Activated effector memory CD4-positive, alpha-beta T cell treated with Interleukin-2 at 50 U/mL for 16 hours (primary cell): Measurements from ENCODE around the gene TMEM269.

Source experiments
- DNase-seq: peaks from one replicate; pipeline ENCODE4 v3.0.0-alpha.2; 2020

The TMEM269 gene, protein sequence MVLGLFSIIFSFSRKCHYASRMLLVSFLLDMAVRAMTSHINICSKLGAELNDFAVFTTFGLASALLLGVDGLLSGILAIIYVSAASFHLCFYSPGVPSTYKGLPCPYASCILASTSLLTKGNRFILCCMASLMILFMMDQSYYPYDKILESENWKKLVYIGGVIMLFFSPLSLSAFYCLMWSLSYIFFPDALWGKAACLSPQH

DNA sequence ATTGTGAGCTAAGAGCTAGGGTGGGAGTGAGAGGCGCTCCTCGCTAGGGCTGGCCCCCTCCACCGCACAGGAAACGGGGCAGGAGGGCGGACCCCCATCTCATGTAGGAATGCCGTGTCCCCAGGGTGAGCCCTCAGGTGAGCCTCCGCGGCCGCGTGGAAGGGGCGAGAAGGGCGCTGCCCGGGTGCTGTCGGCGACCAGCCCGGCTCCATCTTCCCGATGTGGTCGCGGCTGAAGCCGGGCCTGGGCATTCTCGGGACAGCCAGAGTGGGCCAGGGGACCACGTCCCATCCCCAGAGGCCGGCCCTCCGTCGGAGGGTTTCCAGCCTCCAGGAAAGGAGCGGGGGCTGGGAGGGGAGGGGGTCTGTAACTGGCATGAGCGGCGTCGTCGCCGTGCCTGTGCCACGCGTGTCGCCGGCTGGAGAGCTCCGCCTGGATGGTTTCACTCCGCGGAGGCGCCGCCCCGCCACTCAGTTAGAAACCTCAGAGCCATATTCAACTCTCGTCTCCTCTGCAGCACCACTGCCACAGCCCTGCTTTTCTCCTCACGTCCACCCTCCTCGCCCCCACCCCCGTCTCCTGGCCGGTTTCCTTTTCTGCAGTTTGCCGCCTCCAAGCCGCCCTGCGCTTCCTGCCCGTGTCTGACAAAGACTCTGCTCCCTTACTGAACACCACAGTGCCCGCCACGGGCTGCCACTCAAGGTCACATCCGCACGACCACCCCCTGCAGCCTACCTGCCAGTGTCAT, at the start of gene TMEM269:
TSS of gene TMEM269 (plus strand) at position 46 of the 748 bp plus-strand sequence. CDS start 4,903 bp downstream, outside the sequence.
- DNase-seq, result peak; percentile 31

DNA sequence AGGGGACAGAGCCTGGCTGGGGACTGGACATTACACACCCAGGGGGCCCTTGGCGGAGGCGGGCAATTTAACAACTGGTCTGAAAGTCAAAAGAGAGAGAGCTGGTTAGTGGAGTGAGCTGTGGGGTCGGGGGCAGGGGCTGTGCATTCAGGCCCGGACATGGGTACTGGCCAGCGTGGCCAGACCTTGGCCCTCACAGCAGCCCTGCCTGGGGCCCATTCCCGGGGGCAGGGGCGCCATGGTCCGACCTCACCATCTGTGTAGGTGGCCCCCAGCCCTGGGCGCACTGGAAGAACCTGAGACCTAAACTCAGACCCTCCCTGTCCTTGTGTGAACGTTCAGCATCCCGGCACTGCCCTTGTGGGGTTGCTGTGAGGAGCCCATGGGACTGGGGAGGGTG, 49.7 kb upstream of the TMEM269 start:
- DNase-seq, result no peak

DNA sequence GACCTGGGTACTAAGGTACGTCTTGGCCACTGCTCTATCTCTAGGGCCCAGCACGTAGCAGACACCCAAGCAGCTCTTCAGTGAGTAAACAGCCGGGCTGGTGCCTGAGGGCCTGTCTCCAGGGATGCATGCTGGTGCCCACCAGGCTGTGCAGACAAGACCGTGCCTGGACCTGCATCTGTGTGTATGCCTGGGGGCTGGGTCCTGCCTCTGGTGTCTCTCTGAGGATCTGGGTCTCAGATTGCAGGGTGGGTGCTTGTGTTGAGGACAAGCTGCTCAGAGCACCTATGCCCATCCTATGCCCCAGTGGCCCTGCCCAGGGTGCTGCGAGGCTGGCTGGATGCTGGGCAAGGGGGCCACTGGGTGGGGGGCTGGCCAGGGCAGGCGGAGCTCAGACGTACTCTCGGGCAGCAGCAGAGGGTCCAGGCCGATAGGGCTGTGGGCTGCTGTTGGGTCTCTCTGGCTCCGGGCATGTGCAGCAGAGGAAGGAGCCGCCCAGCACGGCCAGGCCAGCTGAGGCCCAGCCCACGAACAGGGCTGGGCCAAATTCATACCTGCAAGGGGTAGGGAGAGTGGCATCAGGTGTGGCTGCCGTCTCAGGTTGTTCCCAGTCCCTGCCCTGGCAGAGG, 49.2 kb upstream of the TMEM269 start:
- DNase-seq, result no peak

DNA sequence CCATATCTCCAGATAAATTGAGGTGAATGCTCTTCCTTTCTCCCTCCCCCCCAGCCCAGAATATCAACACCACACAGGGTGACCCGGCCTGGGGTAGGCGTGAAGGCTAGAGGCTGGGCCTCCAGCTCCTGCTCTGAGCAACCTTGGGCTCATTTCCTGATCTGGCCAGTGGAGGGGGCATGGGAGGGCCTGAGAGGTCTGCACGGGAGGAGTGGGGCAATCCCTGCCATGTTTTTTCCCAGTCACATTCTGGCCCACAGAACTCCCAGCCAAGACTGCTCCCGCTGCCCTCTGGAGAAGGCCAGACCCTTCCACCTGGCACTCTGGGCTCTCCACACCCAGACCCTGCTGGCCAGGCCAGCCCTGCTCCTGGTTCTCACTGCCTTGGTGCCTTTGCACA, 48.6 kb upstream of the TMEM269 start:
- no peak for DNase-seq

DNA sequence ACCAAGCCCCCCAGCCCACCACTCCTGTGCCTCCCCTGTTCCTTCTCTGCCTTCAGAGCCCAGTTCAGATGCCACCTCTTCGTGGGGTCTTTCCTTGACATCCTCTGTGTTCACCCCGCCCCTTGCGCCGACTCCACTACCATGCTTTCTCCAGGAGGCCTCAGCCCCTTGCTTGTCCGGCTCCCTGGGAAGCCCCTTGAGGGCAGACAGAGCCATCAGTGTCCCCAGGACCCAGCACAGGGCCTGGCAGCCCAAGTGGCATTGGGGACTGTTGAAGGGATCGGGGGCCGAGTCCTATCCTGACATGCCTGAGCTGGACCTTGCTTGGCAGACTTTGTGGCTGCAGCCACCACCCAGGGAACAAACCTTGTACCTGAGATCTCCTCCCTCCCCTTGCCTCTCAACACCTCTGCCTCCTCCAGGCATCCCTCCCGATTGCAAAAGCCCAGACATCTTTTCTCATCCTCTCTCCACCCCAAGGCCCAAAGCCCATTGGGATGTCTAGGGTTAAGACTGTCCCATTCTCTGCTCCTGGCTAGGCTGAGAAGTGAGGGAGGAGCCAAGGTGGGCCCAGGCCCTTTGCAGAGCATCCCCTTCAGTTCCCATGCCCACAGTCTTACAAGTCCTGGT, 48.1 kb upstream of the TMEM269 start:
- DNase-seq, result no peak

DNA sequence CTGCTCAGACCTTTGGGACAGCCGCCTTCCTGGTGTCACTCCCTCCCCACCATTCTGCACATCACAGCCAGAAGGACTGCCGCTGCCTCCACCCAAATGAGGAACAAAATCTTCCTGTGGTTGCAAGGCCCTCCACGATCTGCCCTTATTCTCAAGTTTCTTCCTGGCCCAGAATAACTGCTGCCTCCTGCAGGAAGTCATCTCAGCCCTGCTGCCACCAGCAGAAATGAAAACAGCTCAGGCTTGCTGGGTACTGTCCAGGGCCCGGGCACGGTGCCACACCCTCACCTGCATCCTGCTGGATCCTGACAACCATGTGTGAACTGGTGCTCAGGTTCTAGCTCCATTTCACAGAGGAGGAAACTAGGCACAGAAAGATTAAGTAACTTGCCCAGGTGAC, 47.5 kb upstream of the TMEM269 start:
- DNase-seq, result no peak

DNA sequence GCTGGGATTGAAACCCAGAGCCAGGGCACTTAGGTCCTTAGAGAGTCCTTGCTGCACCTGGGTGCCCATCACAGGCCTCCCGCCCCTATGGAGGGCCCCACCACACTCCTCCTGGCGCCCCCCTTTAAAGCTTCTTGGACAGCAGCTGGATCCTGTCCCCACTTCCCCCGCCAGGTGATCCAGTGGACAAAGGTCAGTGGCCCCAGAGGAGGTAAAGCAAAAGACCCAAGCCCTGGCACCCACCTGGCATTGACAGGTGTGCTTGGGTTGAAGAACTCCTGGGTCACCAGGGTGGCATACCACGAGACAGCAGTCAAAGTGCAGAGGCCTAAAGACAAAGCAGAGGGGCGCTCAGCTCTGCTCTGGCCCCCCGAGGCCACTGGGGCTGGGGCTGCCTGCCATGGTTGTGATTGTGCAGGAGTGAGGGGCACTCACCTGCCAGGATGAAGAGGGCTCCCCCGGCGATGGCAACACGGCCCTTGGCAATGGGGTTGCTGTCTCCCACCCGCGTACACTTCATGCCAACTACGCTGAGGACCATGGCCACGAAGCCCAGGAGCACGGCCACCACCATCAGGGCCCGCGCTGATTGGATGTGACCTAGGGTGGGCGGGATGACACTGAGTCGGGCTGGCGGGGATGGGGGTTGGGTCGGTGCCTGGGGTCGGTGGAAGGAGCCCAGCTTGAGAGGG, 46.7 kb upstream of the TMEM269 start:
- DNase-seq, result no peak

DNA sequence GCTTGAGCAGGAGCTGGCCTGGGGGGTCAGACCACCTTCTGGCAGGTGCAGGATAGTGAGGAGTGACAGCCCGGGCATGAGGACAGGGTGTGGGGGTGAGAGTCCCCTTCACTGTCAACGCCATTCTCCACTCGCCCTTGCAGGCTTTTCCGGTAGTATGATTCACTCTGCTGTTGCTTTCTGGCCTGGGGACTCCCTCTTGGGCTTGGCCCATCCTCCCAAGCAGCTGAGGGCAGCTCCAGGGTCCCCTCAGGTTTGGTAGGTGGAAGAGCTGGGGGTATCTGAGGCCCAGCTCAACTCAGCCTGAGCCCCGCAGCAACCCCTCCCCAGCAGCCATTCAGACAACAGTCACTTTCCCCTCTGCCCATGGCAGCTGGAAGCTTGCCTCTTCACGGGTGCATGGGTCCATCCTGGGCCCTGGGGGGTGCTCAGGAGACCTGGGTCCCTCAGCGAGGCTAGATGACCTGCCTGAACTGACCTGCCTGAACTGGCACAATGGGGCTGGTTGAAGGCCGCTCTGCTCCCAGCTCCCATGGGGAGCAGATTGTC, 46.0 kb upstream of the TMEM269 start:
- no peak for DNase-seq

DNA sequence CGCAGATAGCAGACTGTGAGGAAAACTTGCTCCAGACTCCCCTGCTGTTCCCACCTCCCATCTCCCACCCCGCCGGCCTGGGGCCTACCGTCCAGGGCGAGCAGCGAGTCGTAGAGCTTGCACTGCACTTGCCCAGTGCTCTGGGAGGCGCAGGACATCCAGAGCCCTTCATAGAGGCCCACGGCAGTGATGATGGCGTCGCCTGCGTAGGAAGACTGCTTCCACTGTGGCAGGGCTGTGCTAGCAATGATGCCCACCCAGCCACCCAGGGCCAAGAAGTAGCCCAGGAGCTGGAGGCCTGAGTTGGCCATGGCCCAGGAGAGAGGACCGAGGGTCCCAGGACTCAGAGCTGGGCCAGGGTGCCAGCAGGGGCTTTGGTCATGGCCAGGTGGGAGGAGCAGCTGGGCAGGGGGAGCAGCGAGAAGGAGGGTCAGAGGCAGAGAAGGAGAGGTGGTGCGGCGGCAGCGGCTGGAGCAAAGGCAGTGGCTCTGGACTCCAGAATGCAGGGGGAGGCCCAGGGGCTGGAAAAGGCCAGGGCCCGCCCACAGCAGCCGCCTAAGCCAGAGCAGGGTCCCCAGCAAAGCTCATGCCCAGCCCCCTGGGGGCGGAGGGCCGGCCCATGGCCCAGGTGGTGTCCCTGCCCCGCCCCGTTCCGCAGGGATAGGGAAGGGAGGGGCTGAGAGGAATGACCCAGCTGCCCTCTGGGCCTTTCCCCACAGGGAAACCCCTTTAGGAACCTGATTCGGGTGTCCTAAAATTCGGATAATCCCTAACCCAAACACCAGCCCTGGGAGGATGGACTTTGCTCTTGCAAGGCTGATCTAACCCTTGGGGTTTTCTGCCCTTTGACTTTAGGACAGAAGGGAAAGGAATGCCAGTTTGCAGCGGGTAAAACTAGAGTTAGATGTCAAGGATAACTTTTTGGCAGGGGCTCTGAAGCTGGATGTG, 44.8 kb upstream of the TMEM269 start, which contains the start of gene CLDN19:
TSS of gene CLDN19 (minus strand) at position 484 of the 948 bp plus-strand sequence. CDS start at position 311, 173 bp downstream.
- no peak for DNase-seq

DNA sequence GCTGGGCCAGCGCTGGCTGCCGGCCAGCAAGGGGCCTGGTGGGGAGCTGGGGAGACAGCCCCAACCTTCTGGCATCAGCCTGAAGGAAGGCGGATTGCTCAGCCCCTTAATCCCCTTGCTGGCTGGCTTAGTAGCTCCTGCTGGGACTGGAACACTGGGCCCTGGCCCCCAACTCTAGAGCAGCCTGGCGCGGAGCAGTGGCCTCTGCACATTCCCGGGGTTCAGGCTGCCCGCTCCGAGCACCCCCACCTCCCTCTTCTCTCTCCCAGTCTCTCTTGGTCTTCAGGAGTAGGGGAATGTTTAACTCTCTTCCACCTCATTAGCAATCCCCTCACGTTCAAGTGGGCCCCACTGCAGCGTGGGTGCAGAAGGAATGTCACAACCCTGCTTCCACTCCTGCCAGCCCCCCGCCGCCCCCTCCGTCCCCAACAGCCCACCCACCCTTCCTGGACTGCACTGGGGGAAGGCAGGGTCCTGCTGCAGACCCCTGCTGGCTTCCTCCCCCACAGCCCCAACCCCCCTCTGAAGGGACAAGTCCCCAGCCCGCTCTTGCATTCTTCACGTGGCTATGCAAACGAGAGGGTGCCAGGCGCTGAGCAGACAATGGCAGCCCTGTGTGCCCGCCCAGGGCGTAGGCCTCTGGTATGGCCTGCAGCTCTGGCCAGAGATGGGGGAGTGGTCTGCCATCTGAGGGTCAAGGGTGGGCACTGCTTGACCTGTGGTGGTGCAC, 43.8 kb upstream of the TMEM269 start:
- DNase-seq, result no peak

DNA sequence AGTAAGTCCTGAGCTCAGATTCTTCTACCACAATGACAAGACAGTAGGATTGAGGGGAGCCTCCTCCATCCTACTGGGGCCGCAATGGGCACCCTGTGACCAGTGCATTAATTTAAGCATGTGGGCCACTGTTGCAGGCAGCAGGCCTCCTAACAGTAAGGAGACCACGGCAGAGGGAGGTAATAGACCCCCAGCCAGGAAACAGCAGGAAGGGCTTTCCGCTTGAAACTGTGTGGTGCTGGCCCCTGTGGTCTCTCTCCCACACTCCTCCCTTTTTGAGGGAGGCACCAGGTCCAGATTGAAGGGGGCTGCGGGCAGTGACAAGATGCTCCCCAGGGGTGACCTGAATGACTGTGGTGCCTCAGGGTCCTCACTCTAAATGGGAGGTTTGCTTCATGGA, 43.1 kb upstream of the TMEM269 start:
- DNase-seq, result no peak

DNA sequence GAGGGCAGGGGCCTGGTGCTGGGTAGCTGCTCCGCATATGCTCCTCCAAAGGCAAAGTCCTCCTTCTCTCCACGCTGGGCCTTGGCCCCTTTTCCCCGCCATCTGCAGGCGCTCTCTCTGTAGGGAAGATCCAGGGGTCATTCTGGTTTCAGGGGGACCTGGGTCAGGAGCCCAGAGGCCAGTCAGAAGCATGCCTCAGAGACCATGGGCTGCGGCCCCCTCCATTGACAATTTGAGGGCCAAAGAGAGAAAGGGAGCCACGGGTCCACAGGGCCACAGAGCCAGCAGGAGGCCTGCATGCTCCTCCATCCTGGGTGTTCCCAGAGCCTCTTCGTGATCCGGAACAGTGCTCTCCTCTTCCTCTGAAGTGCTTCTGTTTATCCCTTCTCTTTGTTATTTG, 42.6 kb upstream of the TMEM269 start:
- DNase-seq, result no peak

DNA sequence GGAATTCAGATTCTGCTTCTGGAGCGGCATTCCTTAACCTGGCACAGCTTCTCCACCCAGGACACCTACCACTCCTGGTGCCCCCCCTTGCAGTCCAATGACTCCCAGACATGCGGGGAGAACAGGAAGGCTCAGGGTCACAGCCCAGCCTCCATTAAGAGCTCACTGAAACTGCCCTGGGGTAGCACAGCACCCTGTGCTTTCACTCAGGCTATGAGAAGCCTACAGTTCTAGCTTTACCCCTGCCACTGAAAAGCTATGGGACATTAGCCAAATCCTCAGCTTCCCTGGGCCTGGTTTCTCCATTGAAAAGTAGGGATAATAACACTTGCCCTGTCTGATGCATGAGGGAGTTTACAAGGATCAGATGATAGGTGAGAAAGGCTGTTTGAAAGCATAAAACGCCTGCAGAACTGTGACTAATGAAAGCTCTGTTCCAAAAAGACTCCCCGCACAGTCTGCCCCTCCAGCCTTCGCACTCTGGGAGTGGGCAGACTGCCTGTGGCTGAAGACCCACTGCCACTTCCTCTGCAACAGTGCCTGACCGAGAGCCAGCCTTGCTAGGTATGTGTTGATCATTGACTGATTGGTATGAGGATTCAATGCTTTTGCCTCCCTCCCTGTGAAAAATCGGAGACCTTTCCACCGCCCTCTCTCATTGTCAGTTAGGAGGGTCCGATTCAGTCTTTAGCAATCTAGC, 42.0 kb upstream of the TMEM269 start:
- DNase-seq, result no peak

DNA sequence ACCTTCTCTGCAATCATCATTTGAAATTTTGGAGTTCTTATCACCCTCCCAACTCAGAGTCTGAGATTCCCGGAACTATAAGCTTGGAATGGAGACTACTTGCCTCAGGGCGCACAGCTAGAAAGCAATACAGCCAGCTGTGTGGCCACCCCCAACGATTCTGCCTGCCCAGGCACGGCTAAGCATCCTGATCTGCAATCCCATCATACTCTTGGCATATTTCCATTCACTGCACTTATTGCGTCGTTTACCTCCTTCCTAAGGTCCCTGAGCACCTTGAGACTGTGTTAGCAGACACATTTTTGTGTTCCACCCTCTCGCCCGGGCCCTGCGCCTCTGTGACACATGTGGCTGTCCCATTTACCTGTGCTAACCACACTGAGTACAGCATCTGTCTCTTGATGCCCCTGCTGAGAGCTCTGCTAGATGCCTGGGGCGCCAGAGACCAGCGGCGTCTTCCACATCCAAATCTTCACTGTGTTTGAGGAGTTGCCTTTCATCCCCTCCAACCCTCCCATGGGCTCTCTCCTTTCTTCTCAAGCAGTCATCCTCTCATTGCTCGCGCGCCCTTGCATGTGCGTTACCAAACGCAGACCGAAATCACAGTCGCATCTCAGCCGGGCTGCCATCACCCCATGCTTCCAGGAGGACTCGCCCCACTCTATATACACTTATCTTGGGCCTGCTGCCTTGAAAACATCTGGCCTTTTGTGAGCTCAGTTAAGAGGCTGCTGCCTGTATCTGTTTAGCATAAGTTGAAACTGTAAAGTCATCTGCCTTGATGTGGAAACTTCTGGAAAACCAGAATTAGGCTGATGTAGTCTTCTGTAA, 41.3 kb upstream of the TMEM269 start:
- DNase-seq, result no peak

DNA sequence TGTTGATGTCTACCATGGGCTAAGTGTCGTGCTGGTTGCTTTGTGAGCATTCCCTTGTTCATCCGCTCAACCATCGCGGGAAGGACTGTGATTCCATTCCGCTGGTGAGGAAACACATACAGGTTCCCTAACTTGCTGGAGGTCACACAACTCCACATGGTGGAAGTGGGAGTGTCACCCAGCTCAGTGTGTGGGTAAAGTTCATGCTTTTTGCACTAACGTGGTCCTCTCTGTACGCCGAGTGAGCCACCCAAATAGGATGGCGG, 40.7 kb upstream of the TMEM269 start:
- no peak for DNase-seq

DNA sequence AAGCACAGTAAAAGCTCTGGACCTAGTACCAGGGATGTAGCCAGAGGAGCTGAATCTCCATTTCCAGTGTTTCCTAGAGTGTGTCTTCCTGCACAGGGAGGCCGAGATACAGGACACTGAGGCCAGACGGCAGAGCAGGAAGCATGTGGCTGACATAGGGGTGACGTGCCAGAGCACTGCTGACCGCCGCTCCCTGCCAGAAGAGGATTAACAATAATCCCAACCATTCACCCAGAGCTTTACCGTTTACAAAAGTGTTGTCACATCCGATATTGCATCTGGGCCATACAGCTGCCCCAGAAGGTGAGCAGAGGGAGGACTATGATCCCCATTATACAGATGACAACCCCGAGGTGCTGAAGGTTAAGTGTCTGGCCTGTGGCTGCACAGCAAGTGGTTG, 38.9 kb upstream of the TMEM269 start:
- DNase-seq, result no peak

DNA sequence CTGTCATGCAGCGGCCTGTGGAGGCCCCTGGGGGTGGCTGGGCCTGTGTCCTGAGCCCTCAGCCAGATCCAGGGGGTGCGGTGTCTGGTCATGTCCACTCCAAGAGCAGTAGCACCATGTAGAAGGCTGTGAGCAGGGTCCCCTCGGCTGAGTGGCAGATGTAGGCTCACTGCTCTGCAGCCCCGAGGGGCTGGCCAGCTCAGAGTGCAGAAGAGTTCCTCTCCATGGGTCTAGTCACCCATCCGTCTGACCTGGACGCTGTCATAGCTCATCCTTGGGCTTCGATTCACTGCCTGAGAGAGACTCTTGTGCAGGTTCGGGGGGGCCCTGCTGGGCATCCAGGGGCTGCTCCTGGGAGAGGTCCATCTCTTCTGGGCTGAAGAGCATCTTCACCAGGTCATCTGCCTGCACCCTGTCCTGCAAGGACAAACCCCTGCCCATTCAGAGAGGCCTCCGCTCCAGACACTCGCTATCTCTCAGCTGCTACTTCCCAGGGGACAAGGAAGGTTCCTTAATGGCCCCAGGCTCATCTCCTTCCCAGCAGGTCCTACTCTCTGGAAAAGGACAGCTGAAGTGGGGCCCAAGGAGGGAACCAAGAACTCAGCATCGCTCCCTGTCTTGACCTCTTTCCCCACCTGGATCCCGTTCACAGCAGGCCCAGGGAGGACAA, 38.2 kb upstream of the TMEM269 start:
- DNase-seq, result no peak

DNA sequence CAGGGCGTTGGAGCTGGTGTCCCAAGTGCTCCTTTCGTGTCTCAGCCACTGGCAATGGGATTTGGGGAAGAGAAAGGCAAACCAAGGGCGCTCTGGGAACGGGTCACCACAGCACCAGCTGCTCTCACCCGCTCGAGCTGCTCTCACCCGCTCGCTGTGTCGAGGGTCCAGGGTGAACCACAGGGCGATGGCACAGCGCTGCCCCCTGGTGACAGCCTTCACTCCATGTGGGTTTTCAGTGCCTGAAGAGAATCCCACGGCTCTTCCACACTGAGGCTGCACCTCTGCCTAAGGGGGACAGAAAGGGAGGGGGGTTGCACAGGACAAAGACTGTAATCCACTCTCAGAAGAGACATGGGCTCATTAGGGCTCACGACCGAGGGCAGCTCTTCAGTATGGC, 37.7 kb upstream of the TMEM269 start:
- peak; percentile 20 for DNase-seq

DNA sequence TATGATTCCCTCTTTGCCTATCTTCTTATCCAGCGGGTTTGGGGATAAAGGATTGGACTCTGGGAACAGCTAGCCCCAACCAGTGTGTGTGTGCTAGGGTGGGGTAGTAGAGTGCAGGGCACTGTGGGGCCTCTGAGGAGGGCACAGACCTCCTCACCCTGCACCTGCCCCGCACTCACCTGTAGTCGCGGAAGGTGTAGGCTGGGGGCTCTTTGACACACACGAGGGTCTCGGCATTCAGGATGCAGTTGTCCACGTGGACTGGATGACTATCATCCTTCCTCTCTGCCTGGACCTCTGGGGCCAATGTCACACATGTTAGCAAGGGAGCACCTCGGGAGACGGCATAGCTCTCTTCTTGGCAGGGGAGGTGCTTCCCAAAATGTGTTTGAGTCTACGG, 36.8 kb upstream of the TMEM269 start:
- DNase-seq, result no peak
